Jurkat, Clone E6-1 (cell line): ENCODE data around the gene SBK2. TPM values are rescaled to one million over a fixed set of nuclear protein-coding genes. Genes with fewer than 3 reads are reported as not detected.
"Not testable (repeated sequence)": the region's sequence is repeated elsewhere in the genome, so short reads cannot be mapped to it uniquely, and the experiment has no call there.

Experiments
- DNase-seq: peaks from one replicate; pipeline ENCODE4 v3.0.0-alpha.2; 2011; ENCODE audit warnings: low read depth, low spot score
- H3K4me3 ChIP-seq: 2 replicates; pipeline ENCODE4 v1.5.1; 2011; ENCODE audit warnings: mild to moderate bottlenecking, low read length, control low read depth, moderate library complexity
- polyA plus RNA-seq: library from polyadenylated mRNA; unstranded; fragments of >200 nt; gene quantifications from one replicate; pipeline ENCODE4 v1.2.1, GENCODE V29; 2012; ENCODE audit warnings: missing spikeins; ENCODE audit not compliant: insufficient read length, insufficient read depth

The SBK2 gene
- not detected for polyA plus RNA-seq

DNA sequence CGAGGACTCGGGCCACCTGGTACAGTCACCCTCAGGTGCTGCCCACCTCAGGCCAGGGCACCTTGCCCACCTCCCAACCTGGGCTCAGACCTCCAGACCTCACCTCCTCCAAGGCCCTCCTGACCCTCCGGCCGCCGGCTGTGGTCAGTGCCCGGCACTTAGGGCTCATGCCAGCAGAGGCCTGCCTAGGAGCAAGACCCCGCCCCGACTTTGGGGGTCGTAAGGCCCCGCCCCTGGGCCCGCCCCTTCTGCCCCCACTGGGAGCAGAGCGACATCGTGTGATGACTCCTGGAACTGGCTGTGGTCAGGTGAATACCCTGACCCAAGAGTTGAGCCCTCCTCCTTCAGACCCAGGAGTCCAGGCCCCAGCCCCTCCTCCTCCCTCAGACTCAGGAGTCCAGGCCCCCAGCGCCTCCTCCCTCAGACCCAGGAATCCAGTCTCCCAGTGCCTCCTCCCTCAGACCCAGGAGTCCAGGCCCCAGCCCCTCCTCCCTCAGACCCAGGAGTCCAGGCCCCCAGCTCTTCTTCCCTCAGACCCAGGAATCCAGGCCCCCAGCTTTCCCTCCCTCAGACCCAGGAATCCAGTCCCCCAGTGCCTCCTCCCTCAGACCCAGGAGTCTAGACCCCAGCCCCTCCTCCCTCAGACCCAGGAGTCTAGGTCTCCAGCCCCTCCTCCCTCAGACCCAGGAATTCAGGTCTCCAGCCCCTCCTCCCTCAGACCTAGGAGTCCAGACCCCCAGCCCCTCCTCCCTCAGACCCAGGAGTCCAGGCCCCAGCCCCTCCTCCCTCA is at the start of gene SBK2:
SBK2 (minus strand) TSS at position 183 of the 790 bp plus-strand sequence. CDS start 839 bp downstream, outside the sequence.
- DNase-seq, result no peak
- no peak within 1 kb of the TSS for H3K4me3 ChIP-seq

DNA sequence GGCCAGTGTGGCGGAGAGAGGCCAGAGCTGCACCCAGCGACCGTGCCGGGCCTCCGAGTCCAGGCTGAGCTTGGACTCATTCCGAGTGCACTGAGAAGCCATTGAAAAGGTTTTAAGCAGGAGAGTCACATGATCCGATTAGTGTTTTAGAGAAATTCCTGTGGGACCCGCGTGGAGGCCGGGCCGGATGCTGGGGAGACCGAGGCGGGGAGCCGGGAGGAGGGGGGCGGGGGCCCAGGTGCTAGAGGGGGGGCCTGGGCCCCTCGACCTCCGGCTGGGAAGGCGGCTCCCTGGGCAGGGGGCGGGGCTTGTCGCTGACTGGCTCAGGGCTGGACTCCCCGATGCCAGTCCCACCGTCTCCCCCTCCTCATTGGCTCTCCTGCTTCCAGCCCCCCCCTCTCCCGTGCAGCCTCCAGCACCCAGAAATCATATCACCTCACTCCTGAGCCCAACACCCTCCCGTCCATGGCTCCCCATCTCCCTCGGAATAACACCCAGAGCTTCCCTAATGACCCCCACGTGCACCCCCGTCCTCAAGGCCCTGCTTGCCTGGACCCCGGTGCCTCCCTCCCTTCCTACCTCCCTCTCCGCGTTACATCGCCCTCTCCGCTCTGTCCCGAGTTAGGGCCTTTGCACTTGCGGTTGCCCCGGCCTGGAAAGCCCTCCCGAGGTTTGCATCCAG is 48.9 kb upstream of the SBK2 start:
- peak overlapping the region; percentile 55 for H3K4me3 ChIP-seq

GRCh38 chr19:55584871-55585270 is 47.9 kb upstream of the SBK2 start:
- H3K4me3 ChIP-seq, result no peak overlapping the region
- DNase-seq, result no peak

More for the DNA sequence above, 48.9 kb upstream of the SBK2 start:
- peak; percentile 78 for DNase-seq

GRCh38 chr19:55583897-55584296 is 47.0 kb upstream of the SBK2 start:
- not testable (repeated sequence) for H3K4me3 ChIP-seq, DNase-seq

- not testable (repeated sequence) for H3K4me3 ChIP-seq, DNase-seq
These were observed 45.4 kb upstream of the SBK2 start for GRCh38 chr19:55582284-55582683.

- DNase-seq, result no peak
- H3K4me3 ChIP-seq, result no peak overlapping the region
These were observed 44.9 kb upstream of the SBK2 start for GRCh38 chr19:55581823-55582223.

DNA sequence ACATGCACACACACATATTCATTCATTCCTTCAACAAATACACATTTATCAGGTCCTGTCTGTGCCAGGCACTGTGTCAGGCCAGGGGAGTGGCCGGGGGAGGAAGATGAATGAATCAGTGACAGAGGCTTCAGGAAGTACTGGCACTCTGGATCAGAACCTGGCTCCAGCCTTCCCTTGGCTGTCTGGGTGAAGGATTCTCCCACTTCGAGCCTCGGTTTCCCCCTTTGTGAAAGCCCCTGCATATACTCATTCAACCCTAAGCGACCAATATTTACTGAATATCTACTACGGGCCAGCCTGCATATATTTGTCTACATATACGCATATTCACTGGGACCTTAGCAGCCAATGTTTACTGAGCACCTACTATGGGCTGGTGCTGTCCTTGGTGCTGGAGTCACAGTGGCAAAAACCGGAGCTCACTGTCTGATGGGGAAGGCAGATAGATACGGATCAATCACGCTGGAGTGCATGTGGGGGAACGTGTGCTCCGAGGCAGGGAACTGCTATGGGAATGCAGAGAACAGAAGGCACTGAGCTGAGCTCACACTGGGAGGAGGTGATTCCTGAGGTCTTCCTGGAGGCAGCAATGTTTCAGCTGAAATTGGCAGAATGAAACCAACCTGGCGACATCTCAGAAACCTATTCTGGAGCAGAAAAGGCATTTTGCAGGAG is 44.4 kb upstream of the SBK2 start:
- no peak for DNase-seq

DNA sequence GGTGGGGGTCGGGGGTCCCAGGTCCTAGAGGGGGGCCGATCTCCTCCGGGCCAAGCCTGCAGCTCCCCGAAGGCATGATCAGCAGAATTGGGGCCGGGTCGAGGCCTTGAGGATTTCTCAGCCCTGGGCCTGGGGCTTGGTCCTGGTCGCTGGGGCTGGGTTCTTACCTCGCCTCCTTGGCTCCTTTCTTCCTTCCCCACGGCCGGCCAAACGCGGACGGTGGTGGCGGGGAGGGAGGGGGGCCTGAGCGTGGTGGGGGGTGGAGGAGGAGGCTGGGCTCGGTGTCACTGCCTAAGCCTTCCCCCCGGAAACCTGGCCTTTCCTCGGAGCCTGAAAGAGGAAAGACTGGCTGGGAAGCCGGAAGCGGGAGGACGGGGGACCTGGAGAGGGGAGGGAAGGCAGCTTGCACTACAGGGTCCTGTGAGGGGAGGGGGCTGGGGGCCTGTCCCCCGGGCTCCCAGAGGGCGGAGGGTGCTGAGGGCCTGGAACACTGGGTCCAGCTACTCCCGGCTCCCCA is 43.8 kb upstream of the SBK2 start, which contains the start of gene ZNF579:
ZNF579 (minus strand) TSS at position 221 of the 517 bp plus-strand sequence. CDS start 1,209 bp downstream, outside the sequence.
- H3K4me3 ChIP-seq, result peak within 1 kb of the TSS; percentile 88
- DNase-seq, result peak; percentile 85

More for the DNA sequence above, 44.4 kb upstream of the SBK2 start:
- peak overlapping the region; percentile 88 for H3K4me3 ChIP-seq

- H3K4me3 ChIP-seq, result peak overlapping the region; percentile 88
- DNase-seq, result no peak
These were observed 43.1 kb upstream of the SBK2 start for GRCh38 chr19:55579766-55580621.

- DNase-seq, result no peak
- H3K4me3 ChIP-seq, result peak overlapping the region; percentile 88
These were observed 42.1 kb upstream of the SBK2 start for GRCh38 chr19:55578761-55579747.

DNA sequence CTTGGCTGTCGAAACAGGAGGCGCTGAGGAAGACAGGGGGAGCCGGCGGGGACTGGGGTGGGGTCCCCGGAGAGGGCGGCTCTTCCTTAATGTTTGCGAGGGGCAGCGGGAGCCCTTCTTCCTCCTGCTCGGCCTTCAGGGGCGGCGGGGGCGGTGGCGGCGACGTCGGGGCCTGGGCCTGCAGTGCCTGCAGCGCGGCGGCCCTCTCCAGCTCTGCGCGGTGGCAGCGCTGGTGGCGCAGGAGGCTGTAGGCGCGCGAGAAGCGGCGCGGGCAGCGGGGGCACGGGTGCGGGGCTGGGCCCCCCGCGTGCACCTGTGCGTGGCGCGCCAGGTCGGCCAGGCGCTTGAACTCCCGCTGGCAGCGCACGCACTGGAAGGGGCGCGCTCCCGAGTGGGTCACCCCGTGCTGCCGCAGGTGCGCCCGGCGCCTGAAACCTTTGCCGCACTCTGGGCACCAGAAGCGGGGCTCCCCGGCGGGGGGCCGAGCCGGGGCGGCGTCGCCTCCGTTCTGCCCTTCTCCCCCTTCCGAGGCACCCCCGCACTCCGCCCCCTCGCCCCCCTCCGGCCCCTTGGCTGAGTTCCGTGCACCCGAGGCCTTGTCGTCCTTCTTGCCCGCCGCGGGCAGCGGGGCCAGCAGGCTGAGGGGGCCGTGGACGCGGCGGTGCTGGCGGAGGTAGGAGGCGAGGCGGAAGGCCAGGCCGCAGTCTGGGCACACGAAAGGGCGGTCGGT is 41.3 kb upstream of the SBK2 start:
- H3K4me3 ChIP-seq, result no peak overlapping the region

DNA sequence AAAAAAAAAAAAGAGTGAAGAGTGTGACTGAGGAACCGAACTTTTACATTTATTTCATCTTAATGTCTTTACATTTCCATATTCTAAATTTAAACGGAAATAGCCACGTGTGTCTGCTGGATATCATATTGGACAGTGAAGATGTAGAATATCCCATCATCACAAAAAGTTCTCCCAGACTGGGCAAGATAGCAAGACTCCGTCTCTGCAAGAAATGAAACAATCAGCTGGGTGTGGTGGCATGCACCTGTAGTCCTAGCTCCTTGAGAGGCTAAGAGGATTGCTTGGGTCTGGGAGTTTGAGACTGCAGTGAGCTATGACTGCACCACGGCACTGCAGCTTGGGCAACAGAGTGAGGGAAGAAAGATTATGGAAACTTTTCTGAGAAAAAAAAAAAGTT is 39.8 kb upstream of the SBK2 start:
- no peak for DNase-seq

More for the DNA sequence above, 41.3 kb upstream of the SBK2 start:
- DNase-seq, result no peak

GRCh38 chr19:55573929-55574328 is 37.0 kb upstream of the SBK2 start:
- H3K4me3 ChIP-seq, DNase-seq: not testable (repeated sequence)

More for the DNA sequence above, 39.8 kb upstream of the SBK2 start:
- H3K4me3 ChIP-seq, result no peak overlapping the region

DNA sequence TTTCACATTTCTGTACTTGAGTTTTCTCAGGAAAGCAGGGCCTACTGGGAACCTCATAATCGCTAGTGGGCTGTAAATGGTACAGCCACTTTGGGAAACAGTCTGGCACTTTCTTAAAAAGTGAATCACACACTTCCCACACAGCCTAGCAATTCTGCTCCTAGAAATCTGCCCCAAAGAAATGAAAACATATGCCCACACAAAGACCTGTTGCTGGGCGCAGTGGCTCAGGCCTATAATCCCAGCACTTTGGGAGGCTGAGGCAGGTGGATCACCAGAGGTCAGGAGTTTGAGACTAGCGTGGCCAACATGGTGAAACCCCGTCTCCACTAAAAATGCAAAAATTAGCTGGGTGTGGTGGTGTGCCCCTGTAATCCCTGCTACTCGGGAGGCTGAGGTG is 32.5 kb upstream of the SBK2 start:
- DNase-seq, H3K4me3 ChIP-seq: not testable (repeated sequence)

GRCh38 chr19:55567708-55568328 is 30.9 kb upstream of the SBK2 start:
- DNase-seq, result no peak
- H3K4me3 ChIP-seq, result no peak overlapping the region

GRCh38 chr19:55566823-55567222 is 29.9 kb upstream of the SBK2 start:
- no peak overlapping the region for H3K4me3 ChIP-seq
- no peak for DNase-seq
